ENCODE measurements around the gene RASD1. TPM values are rescaled to one million over a fixed set of nuclear protein-coding genes. Genes with fewer than 3 reads are reported as not detected.

RASD1 gene, protein sequence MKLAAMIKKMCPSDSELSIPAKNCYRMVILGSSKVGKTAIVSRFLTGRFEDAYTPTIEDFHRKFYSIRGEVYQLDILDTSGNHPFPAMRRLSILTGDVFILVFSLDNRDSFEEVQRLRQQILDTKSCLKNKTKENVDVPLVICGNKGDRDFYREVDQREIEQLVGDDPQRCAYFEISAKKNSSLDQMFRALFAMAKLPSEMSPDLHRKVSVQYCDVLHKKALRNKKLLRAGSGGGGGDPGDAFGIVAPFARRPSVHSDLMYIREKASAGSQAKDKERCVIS
- total RNA-seq, result under 1 TPM; 0.42 to 0.61 TPM

DNA sequence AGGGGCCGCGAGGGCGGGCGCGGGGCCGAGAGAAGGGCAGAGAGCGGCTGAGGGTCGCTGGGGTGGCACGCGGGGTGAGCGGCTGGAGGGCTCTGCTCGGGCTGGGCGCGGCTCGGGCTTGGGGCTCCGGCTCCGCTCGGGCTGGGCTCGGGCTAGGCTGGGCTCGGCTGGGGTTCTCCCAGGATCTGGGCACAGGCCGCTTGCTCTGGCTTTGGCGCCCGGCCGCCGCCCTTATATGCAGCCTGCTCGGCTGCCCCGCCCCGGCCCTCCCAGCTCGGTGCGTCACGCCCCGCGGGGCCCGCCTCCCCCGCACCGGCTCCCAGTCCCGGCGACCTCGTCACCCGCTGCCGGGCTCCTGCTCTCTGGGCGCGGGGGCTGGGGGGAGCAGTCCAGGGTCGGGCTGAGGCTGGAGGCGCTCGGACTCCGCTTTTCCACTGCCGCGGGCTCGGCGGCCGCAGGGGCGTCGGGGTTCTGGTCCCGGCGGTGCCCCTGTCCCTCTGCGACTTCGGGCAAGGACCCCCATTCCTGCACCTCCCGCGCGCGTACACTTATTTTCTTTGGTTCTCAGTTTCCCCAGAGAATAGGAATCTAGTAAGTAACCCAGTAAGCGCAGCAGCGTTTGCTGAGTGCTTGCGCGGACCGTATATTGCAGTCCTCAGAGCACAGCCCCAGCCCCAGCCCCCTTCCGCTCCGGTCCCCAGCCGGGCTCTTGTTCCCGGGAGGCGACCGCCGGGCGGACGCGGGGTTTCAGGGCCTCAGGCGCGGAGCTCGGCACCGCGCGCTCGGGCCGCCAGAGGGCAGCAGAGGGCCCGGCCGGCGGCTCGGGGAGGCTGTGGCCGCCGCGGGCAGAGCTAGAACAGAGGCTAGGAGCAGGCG, at the start of gene RASD1:
TSS of gene RASD1 (minus strand) at position 207 of the 876 bp plus-strand sequence. CDS start 214 bp downstream, outside the sequence.
- POLR2A ChIA-PET, result interaction anchor here (0.6 to 1.9 kb wide), 2 partner anchors 95 to 763 kb away, joined by 4 to 7 read pairs; partner anchors contain the start of gene PEMT
- CTCF ChIA-PET, result interaction anchor here (0.6 to 3.1 kb wide), 26 partner anchors 10 to 537 kb away, joined by 3 to 30 read pairs (median 4); partner anchors contain the start of gene PEMT

DNA sequence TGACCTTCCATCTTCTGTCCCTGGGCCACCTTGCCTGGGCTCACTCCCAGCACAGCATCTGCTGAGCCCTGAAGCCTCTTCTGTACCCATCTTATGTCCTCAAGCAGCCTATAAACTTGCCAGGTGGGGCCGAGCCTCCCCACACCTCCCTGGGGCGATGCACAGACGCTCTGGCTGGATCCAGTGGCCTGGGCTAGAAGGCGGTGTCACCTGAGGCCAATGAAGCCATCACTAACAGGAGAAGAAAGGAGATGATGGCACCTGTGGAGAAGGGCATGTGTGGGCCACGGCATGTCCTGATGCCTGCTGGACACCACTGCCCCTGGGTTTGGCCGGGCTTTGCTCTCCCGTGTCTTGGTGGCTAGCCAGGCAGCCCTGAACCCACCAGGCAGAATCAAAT, 49.8 kb upstream of the RASD1 start:
- POLR2A ChIA-PET, result no interaction called here
- CTCF ChIA-PET, result no interaction called here

DNA sequence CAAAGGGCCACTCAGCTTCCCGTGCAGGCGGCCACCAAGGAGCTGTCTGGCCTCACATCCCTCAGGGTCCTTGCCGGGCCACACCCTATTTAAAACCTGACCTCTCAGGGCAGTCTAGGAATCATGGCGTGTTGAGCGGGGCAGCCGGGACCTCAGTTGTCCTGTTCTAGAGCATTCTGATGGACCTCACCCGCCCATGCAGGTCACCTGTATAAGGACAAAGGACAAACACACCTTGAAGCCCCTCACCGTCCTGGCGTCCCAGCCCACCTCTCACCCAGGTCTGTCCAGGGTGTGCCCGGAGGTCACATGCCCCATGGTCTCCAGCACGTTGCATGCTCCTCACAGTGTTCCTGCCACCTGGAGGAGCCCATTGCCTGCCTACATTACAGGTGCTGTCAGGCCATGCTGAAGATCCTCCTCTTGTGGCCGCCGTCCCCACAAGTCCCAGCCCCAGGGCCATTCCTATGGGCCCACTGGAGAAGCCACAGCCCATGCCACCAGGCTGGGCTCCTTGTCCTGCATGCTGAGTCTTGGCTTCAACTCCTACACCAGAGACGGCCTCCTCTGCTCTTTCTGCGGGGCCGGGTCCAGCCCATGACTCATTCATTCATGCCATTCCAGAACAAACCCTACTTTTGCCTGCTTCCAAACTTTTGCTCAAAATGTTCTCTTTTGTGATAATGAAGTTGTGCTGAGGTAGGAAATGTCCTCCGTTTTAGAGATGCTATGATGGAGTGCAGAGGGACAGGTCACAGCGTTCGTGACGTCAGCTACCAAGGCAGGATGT, 49.0 kb upstream of the RASD1 start:
- ChIA-PET POLR2A (no interaction called here), CTCF (no interaction called here)

DNA sequence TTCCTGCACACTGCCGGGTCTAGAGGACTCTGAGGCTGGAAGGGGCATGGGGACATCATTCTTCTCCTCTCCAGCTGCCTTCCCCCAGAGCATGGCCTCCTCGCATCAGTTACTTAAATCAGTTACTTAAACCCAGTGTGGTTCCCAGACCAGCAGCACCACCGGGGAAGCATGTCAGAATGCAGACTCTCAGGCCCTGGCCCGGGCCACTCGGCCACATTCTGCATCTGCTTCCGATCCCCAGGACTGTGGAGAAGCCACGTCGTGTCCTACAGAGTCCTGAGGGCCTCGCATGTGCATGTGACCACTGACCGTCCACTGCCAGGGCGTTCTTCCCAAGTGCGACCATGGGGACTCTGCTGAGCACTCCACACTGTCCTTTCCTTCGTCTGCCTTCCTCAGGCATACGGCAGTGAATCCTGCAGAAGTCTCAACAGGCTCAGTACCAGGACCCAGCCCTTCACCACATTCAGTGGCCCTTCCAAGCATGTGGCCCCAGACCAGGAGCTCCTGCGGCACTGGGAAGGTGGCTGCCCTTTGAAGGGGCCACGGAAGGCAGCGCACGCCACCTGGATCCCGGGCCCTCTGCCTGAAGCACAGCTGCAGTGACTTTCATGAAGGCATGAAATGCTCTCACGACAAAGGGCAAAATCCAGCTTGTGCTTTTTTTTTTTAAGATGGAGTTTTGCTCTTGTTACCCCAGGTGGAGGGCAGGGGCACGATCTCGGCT, 46.9 kb upstream of the RASD1 start:
- POLR2A ChIA-PET, result no interaction called here

DNA sequence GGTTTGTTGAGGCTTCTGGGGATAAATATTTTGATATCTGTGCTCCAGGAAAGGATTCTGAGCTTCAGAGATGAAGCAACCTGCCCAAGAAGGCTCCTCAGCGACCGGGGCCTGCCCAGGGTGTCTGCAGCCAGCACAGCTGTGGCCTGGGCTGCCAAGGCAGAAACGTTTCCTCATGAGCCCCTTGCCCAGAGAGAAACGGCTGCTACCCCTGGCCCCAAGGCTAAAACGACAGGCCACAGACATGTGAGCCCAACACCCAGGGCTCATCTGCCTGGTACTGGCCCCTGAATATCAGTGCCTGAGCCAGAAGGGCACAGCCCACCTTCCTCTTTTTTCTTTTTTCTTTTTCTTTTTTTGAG, 45.4 kb upstream of the RASD1 start:
- POLR2A ChIA-PET, result no interaction called here

More for the DNA sequence above, 46.9 kb upstream of the RASD1 start:
- CTCF ChIA-PET, result no interaction called here

DNA sequence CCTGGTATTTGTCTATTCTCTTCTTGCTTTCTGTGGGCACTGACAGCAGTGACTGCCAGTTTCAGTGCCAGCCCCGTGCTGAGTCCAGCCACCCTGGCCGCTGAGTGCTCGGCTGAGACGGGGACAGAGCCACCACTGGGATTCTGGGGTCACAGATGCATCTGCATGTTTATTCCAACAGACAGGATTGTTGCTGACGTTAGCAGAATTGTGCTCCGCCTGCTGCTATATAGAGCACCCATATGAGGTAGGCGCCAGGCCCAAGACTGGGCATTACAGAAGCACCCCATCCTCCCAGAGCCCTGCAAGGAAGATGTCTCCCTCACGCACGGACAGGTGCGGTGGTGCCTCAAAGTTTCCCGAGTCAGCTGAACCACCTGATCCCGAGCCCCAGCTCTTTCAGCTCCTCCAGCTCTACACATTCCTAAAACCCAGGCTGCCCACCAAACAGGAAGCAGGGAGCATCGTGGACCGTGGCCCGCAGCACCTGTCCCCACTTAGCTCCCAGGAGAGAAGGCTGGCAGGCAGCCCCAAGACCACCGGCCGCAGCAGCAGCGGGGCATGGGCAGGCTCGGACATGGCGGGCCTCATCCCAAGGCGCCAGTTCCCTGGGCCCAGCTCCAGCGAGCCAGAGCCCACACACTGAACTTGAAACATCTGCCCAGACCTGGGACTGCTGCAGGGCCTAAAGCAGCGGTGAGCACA, 44.9 kb upstream of the RASD1 start:
- ChIA-PET POLR2A (no interaction called here), CTCF (no interaction called here)

More for the DNA sequence above, 45.4 kb upstream of the RASD1 start:
- CTCF ChIA-PET, result no interaction called here

DNA sequence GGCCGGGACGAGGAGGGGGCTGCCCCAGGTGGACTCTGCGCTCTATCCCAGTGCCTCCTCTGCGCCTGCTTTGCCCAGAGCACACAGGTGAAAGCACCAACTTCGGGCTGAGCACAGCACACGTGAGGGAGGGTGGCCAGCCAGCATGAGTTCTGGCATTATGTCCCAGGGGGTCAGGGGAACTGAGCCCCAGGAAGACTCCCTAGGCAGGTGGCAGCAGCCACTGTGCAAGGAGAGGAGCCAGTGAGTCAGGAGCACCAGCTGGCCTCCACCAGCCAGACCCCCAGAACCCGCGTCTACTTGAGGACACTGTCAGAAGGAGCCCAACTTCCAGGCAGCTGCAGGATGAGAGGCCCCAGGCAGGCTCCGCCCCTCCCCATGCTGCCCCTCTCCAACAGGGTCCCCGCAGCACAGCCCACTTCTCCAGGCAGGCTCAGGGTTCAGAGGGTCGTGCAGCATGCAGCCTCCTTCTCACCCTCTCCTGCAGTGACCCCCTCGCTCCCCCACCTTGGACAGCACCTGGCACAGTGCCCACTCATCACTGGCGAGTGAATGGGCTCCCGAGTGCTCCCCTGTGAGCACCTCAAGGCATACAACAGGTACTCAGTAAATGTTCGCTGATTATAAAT, 44.2 kb upstream of the RASD1 start:
- ChIA-PET CTCF (no interaction called here), POLR2A (no interaction called here)

DNA sequence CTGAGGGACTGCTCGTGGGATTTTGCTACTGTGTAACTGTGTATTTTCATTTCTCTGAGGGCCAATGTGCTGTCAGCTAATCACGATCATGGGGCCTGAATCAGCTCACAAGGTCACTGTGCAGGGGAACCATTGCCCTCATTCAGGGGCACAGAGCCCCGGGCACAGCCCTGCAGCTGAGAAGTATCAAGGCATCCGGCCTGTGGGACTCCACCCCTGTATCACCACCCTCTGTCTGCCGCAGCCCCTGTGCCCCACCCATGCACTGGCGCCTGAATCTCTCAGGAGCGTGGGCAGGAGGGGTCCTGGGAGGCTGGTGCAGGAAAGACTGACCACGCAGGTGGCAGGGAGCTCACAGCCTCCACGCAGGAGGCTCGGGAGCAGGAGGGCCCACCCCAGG, 43.4 kb upstream of the RASD1 start:
- ChIA-PET CTCF (no interaction called here), POLR2A (no interaction called here)

DNA sequence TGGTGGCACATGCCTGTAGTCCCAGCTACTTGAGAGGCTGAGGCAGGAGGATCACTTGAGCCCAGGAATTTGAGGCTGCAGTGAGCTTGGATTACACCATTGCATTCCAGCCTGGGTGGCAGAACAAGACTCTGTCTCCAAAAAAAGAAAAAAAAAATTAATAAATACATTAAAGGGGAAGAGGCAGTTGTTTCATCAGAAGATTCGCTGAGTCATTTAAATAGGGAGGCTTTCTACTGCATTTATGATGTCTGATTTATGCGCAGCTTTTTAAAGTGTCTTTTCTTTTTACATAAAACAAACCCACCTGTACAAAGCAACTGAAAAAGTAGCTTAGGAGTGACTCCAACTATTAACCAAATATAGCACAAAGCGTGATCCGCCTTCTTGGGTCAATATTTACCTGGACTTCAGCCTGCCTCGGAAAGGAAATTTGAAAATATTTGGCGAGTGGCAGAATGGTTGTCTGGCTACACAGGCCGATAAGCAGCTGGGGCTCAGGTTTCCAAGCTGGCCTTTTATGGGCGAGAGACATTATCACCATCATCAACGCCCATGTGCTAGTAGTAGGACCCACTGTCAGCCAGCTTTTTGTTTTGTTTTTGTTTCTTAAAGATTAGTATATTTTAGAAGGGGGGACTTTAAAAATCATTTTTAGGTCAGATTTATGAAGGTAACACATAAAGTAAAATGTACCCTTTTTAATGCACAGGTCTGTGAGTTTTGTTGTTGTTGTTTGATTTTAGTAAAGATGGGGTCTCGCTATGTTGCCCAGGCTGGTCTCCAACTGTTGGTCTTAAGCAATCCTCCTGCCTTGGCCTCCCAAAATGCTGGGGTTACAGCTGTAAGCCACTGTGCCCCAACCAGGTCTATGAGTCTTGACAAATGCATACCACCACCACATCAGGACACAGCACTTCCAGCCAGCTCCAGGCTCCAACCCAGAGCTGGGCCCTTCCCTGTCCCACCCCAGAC, 42.5 kb upstream of the RASD1 start:
- POLR2A ChIA-PET, result no interaction called here

DNA sequence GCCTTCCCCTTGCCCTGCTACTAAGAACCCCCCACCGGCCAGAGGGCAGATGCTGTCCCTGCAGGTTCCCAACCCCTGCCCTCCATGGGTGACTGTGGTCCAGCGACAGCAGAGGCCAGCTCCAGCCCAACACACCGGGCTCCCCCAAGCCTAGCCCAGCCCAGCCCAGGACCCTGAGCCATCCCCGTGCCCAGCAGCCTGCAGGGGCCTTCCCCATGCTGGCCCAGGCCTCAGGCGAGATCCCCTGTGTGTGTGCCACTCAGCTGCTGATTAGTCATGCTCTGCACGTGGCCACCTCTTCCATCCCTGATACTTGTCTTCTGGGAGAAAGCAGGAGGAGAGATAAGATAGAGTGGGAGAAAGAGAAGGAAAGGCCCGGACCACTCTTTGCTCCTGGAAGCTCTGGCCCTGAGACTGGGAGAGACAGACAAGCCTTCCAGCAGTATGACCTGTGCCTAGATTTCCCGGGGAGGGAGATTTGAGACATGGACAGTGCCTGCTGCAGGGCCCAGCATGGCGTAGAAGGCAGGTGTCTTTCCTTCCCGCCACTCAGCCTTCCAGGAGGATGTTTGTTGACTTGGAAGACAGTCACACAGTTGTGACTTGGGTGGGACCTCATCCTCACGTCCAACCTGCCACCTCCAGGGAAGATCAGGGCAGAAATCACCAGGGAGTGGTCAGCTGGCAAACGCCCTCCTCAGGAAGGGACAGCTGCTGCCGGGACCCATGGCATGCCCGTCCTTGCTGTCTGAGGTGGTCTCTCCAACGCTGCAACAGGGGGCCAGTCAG, 41.3 kb upstream of the RASD1 start:
- CTCF ChIA-PET, result no interaction called here
- POLR2A ChIA-PET, result no interaction called here

More for the DNA sequence above, 42.5 kb upstream of the RASD1 start:
- CTCF ChIA-PET, result no interaction called here

DNA sequence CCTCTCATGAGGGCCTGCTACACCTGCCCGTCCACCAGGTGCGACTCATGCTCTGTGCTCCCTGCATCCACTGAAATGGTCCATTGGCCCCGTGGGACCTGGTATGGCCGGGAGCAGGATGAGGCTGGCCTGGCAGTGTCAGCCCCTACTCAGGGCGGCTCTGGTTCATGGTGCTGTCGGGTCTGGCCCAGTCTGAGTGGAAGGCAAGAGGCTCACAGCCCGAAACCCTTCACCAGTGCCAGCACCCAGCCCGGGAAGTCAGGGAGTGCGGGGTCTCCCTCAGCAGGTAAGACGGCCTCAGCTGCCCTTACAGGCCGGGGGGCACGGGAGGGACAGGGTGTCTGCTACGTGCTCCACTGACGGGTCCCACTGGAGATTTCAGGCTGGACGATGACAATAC, 40.5 kb upstream of the RASD1 start:
- CTCF ChIA-PET, result no interaction called here
- POLR2A ChIA-PET, result no interaction called here

DNA sequence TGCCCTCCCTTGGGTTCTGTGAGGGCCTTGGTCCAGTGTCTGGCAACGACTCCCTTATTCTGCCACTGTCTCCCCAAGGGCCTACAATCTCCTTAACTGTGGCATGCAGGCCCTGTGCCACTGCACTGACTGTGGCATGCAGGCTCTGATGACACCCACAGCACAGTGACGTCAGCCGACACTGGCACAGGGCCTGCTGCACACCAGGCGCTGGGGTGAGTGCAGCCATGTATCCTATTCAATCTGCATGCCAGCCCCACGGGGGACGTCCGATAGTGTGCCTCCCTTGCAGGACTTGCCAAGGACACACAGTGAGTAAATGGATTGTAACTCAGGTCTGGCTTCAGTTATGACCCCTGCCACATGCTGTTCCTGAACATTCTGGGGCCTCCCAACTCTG, 39.8 kb upstream of the RASD1 start:
- POLR2A ChIA-PET, result no interaction called here
- CTCF ChIA-PET, result no interaction called here

DNA sequence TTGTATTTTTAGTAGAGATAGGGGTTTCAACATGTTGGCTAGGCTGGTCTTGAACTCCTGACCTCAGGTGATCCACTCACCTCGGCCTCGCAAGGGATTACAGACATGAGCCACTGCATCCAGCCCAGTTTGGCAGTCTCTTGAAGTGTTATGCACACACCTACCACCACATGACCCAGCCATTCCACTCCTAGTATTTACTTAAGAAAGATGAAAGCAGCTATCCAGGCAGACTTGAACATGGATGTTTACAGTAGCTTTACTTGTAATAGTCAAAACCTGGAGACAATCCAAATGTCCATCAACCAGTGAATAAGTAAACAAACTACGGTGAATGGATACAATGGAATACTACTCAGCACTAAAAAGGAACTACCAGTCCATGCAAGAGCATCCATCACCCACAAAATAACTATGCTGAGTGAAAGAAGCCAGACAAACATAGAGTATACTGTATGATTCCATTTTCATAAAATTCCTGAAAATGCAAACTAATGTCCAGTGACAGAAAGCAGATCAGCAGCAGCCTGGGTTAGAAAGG, 37.8 kb upstream of the RASD1 start:
- ChIA-PET CTCF (no interaction called here), POLR2A (no interaction called here)

DNA sequence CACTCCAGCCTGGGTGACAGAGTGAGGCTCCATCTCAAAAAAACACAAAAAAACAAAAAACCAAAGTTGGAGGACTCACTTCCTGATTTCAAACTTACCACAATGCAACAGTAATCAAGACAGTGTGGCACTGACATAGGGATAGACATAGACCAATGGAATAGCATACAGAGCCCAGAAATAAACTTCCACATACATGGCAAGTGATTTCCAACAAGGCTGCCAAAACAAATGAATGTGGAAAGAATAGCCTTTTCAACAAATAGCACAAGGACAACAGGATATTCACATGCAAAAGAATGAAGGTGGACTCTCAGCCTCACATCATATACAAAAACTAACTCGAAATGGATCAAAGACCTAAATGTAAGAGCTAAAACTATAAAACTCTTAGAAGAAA, 36.8 kb upstream of the RASD1 start:
- POLR2A ChIA-PET, result no interaction called here
- CTCF ChIA-PET, result no interaction called here

DNA sequence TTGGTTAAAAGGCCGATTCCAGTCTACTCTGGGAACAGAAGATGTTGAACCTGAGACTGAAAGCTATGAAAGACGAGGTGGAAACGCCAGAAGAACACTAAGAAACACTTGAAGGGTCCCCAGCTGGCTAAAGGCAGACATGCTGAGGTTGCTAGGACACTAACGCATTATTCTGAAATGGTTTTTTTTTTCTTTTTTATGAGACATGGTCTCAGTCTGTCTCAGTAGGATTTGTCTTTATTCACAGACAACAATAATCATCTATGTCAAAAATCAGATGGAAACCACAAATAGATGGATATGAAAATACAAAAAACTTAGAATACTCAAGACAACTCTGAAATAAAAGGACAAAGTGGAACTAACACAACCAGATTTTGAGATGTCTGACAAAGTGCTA, 35.0 kb upstream of the RASD1 start:
- POLR2A ChIA-PET, result interaction anchor here (0.7 kb wide), 1 partner anchor 476 kb away, joined by 4 read pairs; no protein-coding TSS in a partner anchor
- CTCF ChIA-PET, result no interaction called here

All from activated CD8-positive, alpha-beta memory T cell treated with anti-CD3 and anti-CD28 coated beads for 36 hours (primary cell).